GM23338 (cell line): ENCODE data around the gene COPE. TPM values are rescaled to one million over a fixed set of nuclear protein-coding genes. Genes with fewer than 3 reads are reported as not detected.

Source experiments
- ATAC-seq: fragments of 200-7000 bp; cut with Tn5 transposase; 3 replicates; pipeline ENCODE4 v1.9.1; 2020
- DNase-seq: peaks from one replicate; pipeline ENCODE4 v3.0.0-alpha.2; 2015; ENCODE audit warnings: low spot score
- H2AFZ ChIP-seq: fragments of 200-600 bp; sonication (generic); 2 replicates; pipeline ENCODE4 v1.8.0; 2016; ENCODE audit warnings: antibody characterized with exemption, mild to moderate bottlenecking, moderate library complexity
- H3F3A ChIP-seq: fragments of 200-600 bp; sonication (generic); replicated peaks from 2 replicates; pipeline ENCODE4 v1.8.0; 2017; ENCODE audit warnings: antibody characterized with exemption, mixed run types, low read depth
- H3K27ac ChIP-seq: fragments of 200-600 bp; sonication (generic); 2 replicates; pipeline ENCODE4 v1.6.1; 2016; ENCODE audit warnings: low read depth
- H3K27me3 ChIP-seq: fragments of 200-600 bp; sonication (generic); 2 replicates; pipeline ENCODE4 v1.8.0; 2016; ENCODE audit warnings: mild to moderate bottlenecking, mixed run types, moderate library complexity; ENCODE audit not compliant: insufficient read depth
- H3K36me3 ChIP-seq: fragments of 200-600 bp; sonication (generic); 2 replicates; pipeline ENCODE4 v1.8.0; 2016; ENCODE audit warnings: mild to moderate bottlenecking; ENCODE audit not compliant: insufficient read depth
- H3K4me1 ChIP-seq: fragments of 200-600 bp; sonication (generic); 2 replicates; pipeline ENCODE4 v1.8.0; 2016; ENCODE audit warnings: mild to moderate bottlenecking, moderate library complexity; ENCODE audit not compliant: insufficient read depth
- H3K4me2 ChIP-seq: fragments of 200-600 bp; sonication (generic); 2 replicates; pipeline ENCODE4 v1.7.1; 2017; ENCODE audit warnings: mixed run types
- H3K4me3 ChIP-seq: fragments of 200-600 bp; sonication (generic); 2 replicates; pipeline ENCODE4 v1.6.1; 2016; ENCODE audit warnings: mixed run types
- H3K79me2 ChIP-seq: fragments of 200-600 bp; sonication (generic); replicated peaks from 2 replicates; pipeline ENCODE4 v1.8.0; 2017; ENCODE audit warnings: mild to moderate bottlenecking; ENCODE audit not compliant: insufficient read depth
- H3K9me2 ChIP-seq: fragments of 200-600 bp; sonication (generic); 2 replicates; pipeline ENCODE4 v1.8.0; 2017; ENCODE audit not compliant: insufficient read depth
- H4K20me1 ChIP-seq: fragments of 200-600 bp; sonication (generic); replicated peaks from 2 replicates; pipeline ENCODE4 v1.8.0; 2017; ENCODE audit warnings: mild to moderate bottlenecking; ENCODE audit not compliant: insufficient read depth
- H3K27ac Mint-ChIP-seq: 2 replicates; pipeline ENCODE4 v1.8.0; 2020; ENCODE audit warnings: inconsistent platforms, mild to moderate bottlenecking, moderate library complexity, mixed read lengths
- H3K27me3 Mint-ChIP-seq: 3 replicates; pipeline ENCODE4 v1.8.0; 2022; ENCODE audit warnings: low read depth, mild to moderate bottlenecking, moderate library complexity, mixed read lengths, inconsistent platforms; ENCODE audit not compliant: insufficient read depth, poor library complexity
- H3K36me3 Mint-ChIP-seq: 3 replicates; pipeline ENCODE4 v1.8.0; 2021; ENCODE audit warnings: low read depth, mild to moderate bottlenecking, inconsistent platforms, moderate library complexity, mixed read lengths
- H3K4me1 Mint-ChIP-seq: 3 replicates; pipeline ENCODE4 v1.8.0; 2020; ENCODE audit warnings: mild to moderate bottlenecking, inconsistent platforms, mixed read lengths
- H3K4me3 Mint-ChIP-seq: 3 replicates; pipeline ENCODE4 v1.8.0; 2021; ENCODE audit warnings: moderate library complexity, mild to moderate bottlenecking, inconsistent platforms, mixed read lengths
- H3K9me3 Mint-ChIP-seq: 3 replicates; pipeline ENCODE4 v1.8.0; 2020; ENCODE audit warnings: moderate library complexity, mild to moderate bottlenecking, inconsistent platforms, mixed read lengths
- CREB1 ChIP-seq: fragments of 250-450 bp; sonication (Bioruptor Pico); IDR thresholded peaks from 2 replicates; pipeline ENCODE4 v1.5.0; 2020; ENCODE audit warnings: low read depth, mild to moderate bottlenecking, moderate library complexity
- EZH2 ChIP-seq: fragments of 200-600 bp; sonication (generic); IDR thresholded peaks from one replicate; pipeline ENCODE4 v1.8.0; 2017; ENCODE audit warnings: antibody characterized with exemption, mild to moderate bottlenecking, low read depth; ENCODE audit not compliant: unreplicated experiment
- EZH2phosphoT487 ChIP-seq: fragments of 200-600 bp; sonication (generic); IDR thresholded peaks from one replicate; pipeline ENCODE4 v1.8.1; 2018; ENCODE audit warnings: antibody characterized with exemption; ENCODE audit not compliant: unreplicated experiment
- POLR2AphosphoS5 ChIP-seq: IDR thresholded peaks from 2 replicates; pipeline ENCODE4 v1.6.1; 2016; ENCODE audit warnings: antibody characterized with exemption, low read depth
- STAT1 ChIP-seq: IDR thresholded peaks from one replicate; pipeline ENCODE4 v1.6.1; 2016; ENCODE audit warnings: antibody characterized with exemption; ENCODE audit not compliant: unreplicated experiment
- ZNF114 ChIP-seq: fragments of 250-450 bp; sonication (Bioruptor Pico); IDR thresholded peaks from 2 replicates; pipeline ENCODE4 v1.5.0; 2020; ENCODE audit warnings: mild to moderate bottlenecking, moderate library complexity
- ZNF331 ChIP-seq: fragments of 250-450 bp; sonication (Bioruptor Pico); IDR thresholded peaks from 2 replicates; pipeline ENCODE4 v1.5.0; 2020; ENCODE audit warnings: low read depth, mild to moderate bottlenecking, moderate library complexity
- polyA plus RNA-seq: library from polyadenylated mRNA; unstranded; fragments of >200 nt; fragmentation: Nextera tagmentation; extraction: Ambion mirVana; gene quantifications from 2 replicates; pipeline ENCODE4 v1.2.1, GENCODE V29; 2016
- total RNA-seq: library from RNA; depleted of rRNA; stranded (reverse); fragments of >200 nt; shearing (Covaris generic); gene quantifications from 2 replicates; pipeline ENCODE4 v1.2.3, GENCODE V29; 2014
- TF ChIP-seq, protein P1 (sequence below), 2 experiments: fragments of 200-600 bp in 1 of 2; sonication (generic) in 1 of 2; conservative IDR thresholded peaks; 2 replicates each; pipeline versions ENCODE4 v1.5.1 to v1.6.1; 2016 to 2017; ENCODE audit warnings: antibody characterized with exemption in 2 of 2, low read depth in 2 of 2, mild to moderate bottlenecking in 2 of 2, moderate library complexity in 1 of 2
- TF ChIP-seq, protein P2 (sequence below): fragments of 250-450 bp; sonication (Bioruptor Pico); IDR thresholded peaks from 2 replicates; pipeline ENCODE4 v1.5.0; 2020; ENCODE audit warnings: mild to moderate bottlenecking, moderate library complexity

COPE gene
- total and polyA plus RNA-seq, 2 experiments from 2014 or later, result 263 TPM

DNA sequence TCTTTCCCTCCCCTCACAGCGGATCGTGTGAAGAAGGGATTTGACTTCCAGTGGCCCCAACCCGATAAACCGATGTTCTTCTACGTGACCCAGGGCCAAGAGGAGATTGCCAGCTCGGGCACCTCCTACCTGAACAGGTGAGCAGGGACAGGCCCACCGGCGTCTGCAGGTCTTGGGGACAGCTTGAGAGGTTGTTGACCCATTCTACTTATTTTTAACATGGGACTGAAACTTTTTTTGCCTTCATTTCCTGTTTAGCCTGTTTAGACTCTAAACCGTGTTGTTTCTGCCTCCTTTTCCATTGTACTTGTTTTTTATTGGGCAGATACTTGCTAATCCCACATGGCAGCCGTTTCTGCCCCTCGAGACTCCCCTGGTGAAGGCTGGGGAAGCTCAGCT lies 58.9 kb downstream of the COPE start:
- no peak overlapping the region for H3K27ac ChIP-seq
- peaks cover 12% of the 10 kb centered on the region for H4K20me1 ChIP-seq

DNA sequence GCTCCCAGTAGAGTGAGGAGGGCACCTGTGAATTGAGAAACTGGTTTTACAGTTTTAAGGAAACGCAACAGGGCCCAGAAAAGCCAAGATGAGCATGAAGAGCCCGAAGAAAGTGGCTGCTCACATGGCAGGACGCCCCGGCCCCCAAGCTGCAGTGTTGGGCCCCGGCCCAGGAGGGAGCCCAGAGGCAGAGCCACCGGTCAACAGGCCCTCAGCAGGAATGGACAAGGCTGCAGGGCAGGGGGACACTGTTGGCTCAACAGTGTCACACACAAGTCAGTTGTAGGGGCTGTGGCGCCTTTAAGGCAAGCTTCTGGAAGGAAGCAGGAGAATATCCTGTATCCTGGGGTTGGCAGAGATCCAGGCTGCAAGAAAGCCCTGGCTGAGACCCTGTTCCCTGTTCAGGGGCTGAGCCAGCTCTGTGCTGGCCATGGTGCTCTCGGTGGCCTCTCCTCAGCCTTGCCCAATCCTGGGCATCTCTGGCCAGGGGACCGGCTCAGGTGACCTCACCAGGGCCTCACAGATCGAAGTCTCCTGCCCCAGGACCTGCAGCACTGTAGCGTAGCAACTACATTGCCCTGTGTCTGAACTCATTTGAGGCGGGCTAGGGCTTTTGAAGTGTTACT lies 59.4 kb downstream of the COPE start:
- Mint-ChIP-seq H3K9me3 (no peaks in the 10 kb centered on the region), H3K4me3 (no peak overlapping the region), H3K36me3 (peaks cover 79% of the 10 kb centered on the region), H3K27ac (no peak overlapping the region), H3K27me3 (no peaks in the 10 kb centered on the region), H3K4me1 (no peaks in the 10 kb centered on the region)
- no peaks in the 10 kb centered on the region for H3K4me1 ChIP-seq
- peaks cover 41% of the 10 kb centered on the region; the same call in 1 of the 2 replicates for H3K36me3 ChIP-seq
- no peak overlapping the region for H3K4me2 ChIP-seq
- peaks cover 12% of the 10 kb centered on the region for H4K20me1 ChIP-seq
- TF ChIP-seq EZH2, result no peak
- TF ChIP-seq, protein P1, sequence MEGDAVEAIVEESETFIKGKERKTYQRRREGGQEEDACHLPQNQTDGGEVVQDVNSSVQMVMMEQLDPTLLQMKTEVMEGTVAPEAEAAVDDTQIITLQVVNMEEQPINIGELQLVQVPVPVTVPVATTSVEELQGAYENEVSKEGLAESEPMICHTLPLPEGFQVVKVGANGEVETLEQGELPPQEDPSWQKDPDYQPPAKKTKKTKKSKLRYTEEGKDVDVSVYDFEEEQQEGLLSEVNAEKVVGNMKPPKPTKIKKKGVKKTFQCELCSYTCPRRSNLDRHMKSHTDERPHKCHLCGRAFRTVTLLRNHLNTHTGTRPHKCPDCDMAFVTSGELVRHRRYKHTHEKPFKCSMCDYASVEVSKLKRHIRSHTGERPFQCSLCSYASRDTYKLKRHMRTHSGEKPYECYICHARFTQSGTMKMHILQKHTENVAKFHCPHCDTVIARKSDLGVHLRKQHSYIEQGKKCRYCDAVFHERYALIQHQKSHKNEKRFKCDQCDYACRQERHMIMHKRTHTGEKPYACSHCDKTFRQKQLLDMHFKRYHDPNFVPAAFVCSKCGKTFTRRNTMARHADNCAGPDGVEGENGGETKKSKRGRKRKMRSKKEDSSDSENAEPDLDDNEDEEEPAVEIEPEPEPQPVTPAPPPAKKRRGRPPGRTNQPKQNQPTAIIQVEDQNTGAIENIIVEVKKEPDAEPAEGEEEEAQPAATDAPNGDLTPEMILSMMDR (conservative IDR thresholded peaks at IDR 0.05; ENCODE audit: low read depth in 2 of 2), result no peak
- no peak for TF ChIP-seq ZNF331
- no peak for TF ChIP-seq EZH2phosphoT487
- no peak for TF ChIP-seq ZNF114 (CRISPR knock-in tag)
- no peak for TF ChIP-seq CREB1 (CRISPR knock-in tag)
- TF ChIP-seq, protein P2, sequence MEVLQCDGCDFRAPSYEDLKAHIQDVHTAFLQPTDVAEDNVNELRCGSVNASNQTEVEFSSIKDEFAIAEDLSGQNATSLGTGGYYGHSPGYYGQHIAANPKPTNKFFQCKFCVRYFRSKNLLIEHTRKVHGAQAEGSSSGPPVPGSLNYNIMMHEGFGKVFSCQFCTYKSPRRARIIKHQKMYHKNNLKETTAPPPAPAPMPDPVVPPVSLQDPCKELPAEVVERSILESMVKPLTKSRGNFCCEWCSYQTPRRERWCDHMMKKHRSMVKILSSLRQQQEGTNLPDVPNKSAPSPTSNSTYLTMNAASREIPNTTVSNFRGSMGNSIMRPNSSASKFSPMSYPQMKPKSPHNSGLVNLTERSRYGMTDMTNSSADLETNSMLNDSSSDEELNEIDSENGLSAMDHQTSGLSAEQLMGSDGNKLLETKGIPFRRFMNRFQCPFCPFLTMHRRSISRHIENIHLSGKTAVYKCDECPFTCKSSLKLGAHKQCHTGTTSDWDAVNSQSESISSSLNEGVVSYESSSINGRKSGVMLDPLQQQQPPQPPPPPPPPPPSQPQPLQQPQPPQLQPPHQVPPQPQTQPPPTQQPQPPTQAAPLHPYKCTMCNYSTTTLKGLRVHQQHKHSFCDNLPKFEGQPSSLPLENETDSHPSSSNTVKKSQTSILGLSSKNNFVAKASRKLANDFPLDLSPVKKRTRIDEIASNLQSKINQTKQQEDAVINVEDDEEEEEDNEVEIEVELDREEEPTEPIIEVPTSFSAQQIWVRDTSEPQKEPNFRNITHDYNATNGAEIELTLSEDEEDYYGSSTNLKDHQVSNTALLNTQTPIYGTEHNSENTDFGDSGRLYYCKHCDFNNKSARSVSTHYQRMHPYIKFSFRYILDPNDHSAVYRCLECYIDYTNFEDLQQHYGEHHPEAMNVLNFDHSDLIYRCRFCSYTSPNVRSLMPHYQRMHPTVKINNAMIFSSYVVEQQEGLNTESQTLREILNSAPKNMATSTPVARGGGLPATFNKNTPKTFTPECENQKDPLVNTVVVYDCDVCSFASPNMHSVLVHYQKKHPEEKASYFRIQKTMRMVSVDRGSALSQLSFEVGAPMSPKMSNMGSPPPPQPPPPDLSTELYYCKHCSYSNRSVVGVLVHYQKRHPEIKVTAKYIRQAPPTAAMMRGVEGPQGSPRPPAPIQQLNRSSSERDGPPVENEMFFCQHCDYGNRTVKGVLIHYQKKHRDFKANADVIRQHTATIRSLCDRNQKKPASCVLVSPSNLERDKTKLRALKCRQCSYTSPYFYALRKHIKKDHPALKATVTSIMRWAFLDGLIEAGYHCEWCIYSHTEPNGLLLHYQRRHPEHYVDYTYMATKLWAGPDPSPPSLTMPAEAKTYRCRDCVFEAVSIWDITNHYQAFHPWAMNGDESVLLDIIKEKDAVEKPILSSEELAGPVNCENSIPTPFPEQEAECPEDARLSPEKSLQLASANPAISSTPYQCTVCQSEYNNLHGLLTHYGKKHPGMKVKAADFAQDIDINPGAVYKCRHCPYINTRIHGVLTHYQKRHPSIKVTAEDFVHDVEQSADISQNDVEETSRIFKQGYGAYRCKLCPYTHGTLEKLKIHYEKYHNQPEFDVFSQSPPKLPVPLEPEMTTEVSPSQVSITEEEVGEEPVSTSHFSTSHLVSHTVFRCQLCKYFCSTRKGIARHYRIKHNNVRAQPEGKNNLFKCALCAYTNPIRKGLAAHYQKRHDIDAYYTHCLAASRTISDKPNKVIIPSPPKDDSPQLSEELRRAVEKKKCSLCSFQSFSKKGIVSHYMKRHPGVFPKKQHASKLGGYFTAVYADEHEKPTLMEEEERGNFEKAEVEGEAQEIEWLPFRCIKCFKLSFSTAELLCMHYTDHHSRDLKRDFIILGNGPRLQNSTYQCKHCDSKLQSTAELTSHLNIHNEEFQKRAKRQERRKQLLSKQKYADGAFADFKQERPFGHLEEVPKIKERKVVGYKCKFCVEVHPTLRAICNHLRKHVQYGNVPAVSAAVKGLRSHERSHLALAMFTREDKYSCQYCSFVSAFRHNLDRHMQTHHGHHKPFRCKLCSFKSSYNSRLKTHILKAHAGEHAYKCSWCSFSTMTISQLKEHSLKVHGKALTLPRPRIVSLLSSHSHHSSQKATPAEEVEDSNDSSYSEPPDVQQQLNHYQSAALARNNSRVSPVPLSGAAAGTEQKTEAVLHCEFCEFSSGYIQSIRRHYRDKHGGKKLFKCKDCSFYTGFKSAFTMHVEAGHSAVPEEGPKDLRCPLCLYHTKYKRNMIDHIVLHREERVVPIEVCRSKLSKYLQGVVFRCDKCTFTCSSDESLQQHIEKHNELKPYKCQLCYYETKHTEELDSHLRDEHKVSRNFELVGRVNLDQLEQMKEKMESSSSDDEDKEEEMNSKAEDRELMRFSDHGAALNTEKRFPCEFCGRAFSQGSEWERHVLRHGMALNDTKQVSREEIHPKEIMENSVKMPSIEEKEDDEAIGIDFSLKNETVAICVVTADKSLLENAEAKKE, result no peak
- no peak for TF ChIP-seq POLR2AphosphoS5
- H3K79me2 ChIP-seq, result no peaks in the 10 kb centered on the region
- no peak overlapping the region for H2AFZ ChIP-seq
- peaks cover 5% of the 10 kb centered on the region; the same call in 1 of the 2 replicates for H3F3A ChIP-seq
- H3K9me2 ChIP-seq, result no peaks in the 10 kb centered on the region
- no peak overlapping the region for H3K27ac ChIP-seq
- H3K4me3 ChIP-seq, result no peak overlapping the region
- DNase-seq, result no peak
- no peak for ATAC-seq
- no peaks in the 10 kb centered on the region for H3K27me3 ChIP-seq

More for the DNA sequence above, 58.9 kb downstream of the COPE start:
- Histone ChIP-seq H3K4me2 (no peak overlapping the region), H3K4me1 (no peaks in the 10 kb centered on the region), H3K36me3 (peaks cover 38% of the 10 kb centered on the region; the same call in 1 of the 2 replicates), H3K27me3 (no peaks in the 10 kb centered on the region), H3K9me2 (no peaks in the 10 kb centered on the region), H3F3A (peaks cover 7% of the 10 kb centered on the region; the same call in 1 of the 2 replicates), H3K4me3 (no peak overlapping the region), H2AFZ (no peak overlapping the region), H3K79me2 (no peaks in the 10 kb centered on the region)
- ATAC-seq (no peak), DNase-seq (no peak)
- H3K27me3 Mint-ChIP-seq, result no peaks in the 10 kb centered on the region
- TF ChIP-seq, protein P1 (conservative IDR thresholded peaks at IDR 0.05; ENCODE audit: low read depth in 2 of 2), result no peak
- TF ChIP-seq STAT1, result no peak
- TF ChIP-seq CREB1 (CRISPR knock-in tag), result no peak
- TF ChIP-seq POLR2AphosphoS5, result no peak
- TF ChIP-seq ZNF331, result no peak
- no peak for TF ChIP-seq EZH2
- H3K27ac Mint-ChIP-seq, result no peak overlapping the region
- peaks cover 78% of the 10 kb centered on the region for H3K36me3 Mint-ChIP-seq
- no peaks in the 10 kb centered on the region for H3K4me1 Mint-ChIP-seq
- no peaks in the 10 kb centered on the region for H3K9me3 Mint-ChIP-seq
- H3K4me3 Mint-ChIP-seq, result no peak overlapping the region
